HG02885 (cell line): Measurements from ENCODE around the gene DRGX.
A peak's percentile ranks its signal among the peaks of the same experiment; 100 is the strongest.

Source experiments
- ATAC-seq: cut with Tn5 transposase; IDR thresholded peaks from one replicate; pipeline ENCODE4 v1.9.1; 2021; ENCODE audit warnings: mild to moderate bottlenecking; ENCODE audit not compliant: unreplicated experiment, poor library complexity

DRGX gene

DNA sequence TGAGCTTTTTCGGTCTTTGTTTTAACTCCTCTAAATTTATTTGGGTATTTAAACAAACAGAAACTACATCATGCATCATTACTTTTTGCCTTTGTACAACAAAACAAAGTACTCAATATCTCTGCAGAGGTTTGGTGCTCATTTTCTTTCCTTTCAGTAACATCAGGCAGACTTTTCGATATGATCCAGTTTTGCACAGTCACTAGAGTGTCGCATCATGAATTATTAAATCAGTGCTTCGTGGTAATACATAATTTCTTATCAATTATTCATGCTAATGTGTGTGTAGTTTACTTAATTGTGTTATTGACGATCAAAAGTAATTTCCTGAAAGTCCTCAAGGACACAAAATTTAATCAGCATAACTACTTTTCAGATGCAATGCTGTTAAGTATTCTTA, 31.8 kb downstream of the DRGX start:
- ATAC-seq: no peak

DNA sequence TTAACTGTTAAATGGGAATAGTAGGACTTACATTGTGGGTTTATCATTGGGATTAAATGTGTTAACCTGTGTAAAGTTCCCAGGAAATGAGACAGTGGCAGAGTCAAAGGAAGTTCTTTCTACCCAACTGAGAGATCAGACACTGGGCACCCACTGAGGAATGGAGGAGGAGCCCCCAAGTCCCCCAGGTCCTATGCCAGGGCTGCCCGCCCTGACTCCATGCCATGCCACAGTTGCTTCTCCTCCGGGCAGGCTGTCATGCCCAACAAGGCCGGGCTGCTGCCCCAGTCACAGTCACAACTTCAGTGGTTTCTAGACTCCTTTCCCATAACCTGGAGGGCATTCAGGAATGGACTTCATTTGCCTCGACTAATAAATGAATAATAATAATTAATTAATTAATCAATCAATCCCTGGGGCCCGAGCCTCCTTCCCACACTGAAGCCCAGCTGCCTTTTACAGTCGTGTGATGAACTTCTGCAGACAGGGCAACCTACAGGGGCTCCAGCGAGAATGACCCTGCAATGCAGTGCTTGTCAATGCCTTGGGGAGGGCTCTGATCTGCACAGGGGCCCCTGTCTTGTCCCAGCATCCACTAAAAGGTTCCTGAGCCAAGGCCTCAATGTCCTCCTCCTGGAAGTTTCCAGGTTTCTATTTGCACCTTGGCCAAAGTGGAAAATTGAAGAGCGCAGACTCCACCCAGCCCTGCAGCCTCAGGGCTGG, 32.4 kb downstream of the DRGX start:
- ATAC-seq: no peak

DNA sequence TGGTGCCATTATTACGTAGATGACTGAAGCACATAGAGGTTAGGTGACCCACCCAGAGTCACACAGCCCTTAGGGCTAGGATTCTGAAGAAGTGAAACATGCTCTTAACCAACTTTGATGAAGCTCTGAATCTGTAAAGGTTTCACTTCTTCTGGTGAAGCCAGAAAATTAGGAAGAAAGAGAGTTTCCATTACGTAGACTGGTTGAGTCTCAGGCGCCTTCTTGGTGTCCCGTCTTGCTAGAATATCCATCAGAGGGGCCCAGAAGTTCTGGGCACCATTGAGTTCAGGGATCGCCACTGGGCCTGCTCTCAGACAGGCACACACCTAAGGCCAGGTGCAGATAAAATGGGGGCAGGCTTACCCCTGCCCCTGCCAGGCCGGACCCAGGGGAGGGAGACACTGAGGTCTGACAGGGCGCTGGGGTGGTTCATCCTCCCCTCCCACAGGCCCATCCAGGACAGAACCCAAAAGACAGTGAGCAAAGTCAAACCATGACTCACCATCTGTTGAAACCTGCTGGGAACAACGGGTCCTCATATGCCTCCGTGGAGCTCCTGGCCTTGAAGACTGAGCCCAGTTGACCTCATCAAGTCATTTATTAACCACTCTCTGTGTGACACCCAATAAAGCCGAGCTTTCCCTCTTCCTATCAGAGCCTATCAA, 33.2 kb downstream of the DRGX start:
- peak; percentile 96 for ATAC-seq

DNA sequence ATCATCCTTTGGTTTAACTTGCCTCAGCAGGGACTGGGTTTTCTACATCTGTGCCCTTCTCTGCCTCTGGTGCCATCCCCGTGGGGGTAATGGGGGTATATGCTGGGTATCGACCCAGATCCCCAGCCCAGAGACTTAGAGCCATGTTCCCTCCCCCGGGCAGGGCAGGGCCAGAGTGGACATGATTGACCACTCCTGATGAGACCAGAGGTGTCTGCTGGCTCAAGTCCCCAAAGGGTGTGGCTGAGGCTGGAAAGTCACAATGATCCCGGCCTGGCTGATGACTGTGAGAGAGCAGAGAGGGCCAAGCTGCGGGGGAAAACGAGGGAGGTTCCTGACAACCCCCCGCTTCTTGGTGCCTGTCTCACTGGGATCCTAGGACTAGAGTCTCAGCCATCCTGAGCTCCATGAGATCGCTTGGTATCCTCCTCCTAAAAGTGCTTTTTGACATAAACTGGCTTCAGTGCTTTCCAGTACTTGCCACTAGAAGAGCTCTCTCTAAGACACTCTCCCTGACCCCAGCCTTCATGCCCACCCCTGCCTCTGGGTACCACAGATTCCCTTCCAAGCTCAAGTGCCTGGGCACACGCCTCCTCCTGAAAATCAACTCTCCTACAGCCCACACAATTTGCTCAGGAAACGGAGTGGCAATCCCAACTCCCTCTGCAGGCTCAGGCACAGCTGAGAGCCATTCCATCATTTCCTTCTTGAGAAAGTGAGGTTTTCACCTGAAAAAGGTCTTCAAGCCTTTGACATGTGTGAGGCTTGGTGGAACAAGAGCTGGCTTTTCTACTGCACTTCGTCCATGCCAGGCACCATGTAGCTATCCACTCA, 33.9 kb downstream of the DRGX start:
- ATAC-seq: no peak

DNA sequence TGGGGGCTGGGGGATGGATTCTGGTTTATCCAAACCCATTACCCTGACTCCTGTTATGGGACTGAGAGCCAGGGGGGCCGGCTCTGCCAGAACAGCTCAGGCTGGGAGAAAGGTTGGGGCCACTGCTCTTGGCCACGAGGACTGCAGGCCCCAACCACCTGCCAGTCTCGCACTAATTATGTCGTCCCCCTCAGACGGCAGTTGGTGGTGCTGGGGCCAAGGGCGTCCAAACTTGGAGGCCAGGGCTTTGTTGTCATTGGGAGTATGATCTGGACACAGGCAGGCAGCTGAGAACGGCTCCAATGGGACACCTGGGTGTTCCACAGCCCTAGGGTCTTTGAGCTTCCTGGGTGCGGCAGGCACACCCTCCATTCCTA, 34.7 kb downstream of the DRGX start:
- ATAC-seq: no peak

DNA sequence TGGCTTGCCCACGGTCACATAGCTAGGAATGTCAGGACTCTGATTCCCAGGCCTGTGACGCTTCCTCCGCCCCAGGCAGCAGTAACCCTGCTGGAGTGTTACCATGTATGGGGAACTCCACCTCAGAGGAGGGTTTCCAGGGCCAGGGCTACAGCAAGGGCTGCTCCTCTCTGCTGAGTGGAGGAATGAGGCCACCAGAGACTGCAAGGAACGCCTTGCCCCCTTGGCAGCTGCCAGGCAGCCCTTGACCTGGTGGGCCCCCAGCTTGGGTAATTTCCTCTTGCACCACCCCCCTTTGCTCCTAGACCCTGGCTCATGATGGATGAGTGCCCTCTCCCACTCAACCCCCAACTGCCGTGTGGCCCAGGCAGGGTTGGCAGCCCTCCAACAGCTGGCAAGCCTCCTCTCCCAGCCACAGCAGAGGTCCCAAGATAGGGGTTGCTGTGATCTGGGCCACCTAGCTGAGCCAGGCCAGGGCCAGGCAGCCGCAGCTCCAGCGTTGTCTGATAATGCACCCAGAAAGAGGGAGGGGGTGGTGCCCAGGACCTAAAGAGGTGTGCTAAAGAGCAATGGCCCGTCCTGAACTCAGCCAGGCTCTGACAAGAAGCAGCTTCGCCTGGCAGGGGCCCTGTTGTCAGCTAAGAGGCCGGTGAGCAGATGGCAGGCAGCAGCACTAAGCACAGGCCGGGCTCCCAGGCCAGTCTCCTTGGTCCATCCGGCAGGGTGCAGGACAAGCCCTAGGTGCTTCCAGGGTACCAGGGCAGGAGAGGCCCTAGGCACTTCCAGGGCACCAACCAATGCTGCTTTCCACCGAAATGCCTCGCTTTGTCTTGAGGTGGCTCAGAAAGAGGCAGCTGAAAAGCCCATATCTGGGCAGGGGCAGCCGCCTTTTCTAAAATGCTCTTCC, 35.4 kb downstream of the DRGX start:
- no peak for ATAC-seq

DNA sequence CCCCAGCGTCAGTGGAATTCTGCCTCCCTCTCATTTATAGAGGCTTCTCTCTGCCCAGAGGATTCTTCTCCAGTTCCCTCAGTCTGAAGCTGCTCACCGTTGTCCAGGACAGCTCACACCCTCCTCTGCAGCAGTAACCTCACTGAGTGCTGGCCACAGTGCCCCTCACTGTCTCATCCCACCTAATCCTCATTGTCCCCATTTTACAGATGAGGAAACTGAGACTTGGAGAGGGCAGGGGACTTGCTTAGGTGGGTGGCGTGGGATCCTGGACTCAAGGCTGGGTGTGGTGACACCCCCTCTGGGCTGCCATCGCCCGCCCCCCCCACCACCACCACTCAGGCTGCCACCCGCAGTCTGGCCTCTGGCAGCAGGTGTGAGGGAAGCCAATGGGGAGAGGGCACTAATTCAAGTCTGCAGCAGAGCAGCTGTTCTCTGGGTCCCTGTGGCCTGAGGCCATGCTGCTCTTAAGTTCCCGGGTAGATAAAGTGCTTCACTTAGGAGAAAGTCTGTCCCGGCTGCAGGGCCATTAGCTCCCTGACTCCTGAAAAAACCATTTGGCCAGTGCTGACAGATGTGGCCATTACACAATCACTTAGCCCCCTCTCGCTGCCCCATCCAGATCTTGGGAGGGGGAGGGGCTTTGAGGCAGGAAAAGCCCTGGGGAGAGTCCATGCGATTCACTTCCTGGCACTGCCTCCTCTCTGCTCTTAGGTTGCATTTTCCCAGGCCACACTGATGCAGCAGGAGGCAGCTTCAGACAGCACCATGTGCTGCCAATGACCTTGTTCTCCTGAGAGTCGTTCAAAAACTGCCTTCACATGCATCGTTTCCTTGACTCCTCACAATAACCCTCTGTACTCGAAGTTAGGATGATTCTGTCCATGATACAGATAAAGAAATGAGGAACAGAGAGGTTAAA, 36.3 kb downstream of the DRGX start:
- no peak for ATAC-seq

DNA sequence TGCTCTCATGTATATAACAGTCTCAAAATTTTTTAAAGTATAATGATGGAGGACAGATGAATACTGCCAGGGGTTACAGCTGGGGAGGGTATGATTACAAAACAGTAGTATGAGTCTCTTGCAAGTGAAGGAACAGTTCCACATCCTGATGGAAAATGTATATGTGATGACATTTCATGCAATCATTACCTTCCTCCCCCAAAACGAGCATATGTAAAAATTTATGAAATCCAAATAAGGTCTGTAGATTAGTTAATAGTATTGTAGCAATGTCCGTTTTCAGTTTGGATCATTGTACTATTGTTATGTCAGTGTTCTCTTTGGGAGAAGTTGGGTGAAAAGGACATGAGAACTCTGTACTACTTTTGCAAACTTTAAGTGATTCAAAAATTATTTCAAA, 38.0 kb downstream of the DRGX start:
- ATAC-seq: no peak

DNA sequence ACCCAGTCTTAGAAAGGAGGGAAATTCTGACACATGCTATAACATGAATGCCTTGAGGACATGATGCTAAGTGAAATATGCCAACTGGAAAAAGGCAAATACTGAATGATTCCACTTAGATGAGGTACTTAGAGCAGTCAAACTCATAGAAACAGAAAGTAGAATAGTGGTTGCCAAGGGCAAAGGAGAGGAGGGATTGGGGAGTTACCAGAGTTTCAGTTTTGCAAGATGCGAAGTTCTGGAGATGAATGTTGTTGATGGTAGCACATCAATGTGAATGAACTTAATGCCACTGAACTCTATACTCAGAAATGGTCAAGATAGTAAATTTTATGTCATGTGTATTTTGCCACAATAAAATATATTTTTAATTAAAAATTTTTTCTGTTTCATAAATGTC, 38.9 kb downstream of the DRGX start:
- ATAC-seq: no peak

DNA sequence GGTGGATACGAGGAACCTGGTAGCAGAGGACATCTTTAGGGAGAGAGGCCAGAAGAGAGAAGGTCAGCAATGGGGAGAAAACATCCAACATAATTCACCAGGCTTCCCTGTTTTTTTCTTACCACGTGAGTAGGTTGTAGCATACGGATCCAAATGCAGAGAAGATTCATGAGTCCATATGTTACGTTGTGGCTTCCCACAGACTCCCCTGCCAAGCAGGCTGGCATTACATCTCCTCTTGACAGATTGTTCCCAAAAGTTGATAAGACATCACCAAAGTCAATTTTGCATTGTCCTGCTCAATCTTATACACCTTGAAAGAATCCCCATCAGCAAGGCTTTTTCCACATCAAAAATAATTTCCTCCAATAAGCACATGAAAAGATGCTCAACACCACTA, 39.7 kb downstream of the DRGX start:
- ATAC-seq: no peak

DNA sequence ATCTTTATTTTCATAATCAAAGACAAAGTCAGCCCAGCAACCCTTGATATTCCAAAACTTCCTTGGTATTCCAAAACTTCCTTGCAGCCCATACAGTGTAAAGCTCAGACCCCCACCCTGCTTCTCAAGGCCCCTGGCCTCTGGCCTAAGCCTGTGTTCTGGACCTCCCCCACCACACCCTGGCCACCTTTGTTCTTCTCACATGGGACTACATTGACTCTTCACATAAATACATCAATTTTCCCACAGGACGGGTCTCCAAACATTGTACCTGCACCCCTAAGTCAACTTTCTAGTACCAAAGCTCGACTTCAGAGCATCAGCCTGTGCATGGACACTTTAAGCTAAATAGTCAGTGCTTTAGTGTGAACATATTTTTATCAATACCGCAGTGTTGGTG, 40.7 kb downstream of the DRGX start:
- no peak for ATAC-seq

DNA sequence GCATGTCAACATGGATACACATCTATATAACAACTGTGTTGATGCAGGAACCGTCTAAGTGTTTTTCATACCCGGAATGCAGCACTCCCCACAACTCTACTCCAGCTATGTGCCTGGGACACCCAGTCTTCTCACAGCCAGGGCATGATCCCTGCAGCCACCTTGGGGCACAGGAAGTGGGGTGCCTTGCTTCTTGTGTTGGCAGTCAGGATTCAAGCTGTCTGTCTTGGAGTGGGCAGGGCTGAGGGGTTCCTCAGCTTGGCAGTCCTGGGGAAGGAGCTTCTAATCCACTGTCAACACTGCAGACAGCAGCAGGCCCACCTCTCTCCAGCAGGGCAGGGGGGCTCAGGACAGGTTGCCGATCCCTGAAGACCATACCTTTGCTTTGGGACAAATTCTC, 41.3 kb downstream of the DRGX start:
- no peak for ATAC-seq

DNA sequence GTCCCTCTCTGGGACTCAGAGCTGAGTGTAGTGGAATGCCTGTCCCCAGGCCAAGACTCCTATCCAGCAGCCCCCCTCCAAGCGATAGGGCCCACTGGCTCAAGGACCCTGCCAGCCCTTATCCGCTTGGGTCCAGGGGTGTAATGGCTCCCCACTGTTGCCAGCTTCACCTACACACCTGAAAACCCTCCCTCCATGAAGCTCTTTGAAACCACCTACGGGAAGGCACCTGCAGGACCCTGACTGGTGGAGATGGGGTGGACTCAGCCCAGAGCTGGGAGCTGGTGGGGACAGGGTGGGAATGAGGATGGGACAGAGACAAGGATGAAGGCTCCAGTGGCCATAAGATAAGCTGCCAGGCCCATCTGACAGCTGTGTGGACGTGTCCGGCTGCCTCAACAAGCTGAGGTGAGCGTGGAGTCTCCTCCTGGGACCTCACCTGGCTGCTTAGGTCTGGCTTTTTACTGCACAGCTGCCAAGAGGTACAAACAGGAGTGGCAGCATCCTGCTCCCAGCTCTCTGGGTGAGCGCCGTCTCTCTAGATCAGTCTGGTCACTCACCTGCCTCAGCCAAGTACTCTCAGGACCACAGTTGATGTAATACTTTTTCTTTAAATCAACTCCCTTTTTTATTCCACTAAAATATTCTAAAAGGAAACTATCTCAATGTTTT, 41.9 kb downstream of the DRGX start:
- ATAC-seq: no peak

DNA sequence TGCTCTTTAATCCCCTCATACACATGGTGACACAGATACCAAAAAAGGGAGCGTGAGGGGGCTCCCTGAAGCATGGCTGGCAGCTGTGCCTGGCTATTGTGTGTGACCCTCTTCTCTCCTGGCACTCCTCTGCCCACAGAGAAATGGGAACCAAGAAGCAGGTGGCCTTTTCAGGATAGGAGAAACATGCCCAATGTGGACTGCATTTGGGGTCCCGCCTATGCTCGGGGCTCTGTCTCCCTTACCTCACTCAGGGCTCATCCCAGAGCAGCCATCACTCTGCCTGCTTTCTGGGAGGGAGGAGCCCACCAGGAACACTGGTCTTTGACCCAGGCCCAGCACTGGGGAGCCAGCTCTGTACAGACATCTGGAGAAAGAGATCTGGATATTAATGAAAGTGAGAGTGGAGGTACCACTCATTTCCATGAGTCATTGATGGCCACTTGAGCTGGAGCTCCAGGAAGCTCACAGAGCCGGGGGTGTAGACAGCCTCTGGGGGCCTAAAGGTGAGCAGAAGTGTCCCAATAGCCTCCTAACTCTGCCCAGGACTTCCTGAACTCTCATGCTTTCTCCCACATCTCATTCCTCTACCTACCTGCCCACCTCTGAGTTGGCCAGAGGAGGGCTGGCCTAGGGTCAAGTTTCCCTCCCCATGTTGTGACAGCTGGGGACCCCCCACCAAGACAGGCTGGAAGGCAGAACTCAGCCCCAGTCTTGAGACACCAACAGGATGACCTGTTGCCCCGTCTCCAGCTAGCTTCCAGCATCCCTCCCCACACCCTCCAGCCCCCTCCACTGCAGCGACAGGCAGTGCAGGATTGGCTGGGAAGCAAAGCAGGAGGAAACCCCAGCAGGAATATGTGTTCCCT, 42.6 kb downstream of the DRGX start:
- no peak for ATAC-seq

DNA sequence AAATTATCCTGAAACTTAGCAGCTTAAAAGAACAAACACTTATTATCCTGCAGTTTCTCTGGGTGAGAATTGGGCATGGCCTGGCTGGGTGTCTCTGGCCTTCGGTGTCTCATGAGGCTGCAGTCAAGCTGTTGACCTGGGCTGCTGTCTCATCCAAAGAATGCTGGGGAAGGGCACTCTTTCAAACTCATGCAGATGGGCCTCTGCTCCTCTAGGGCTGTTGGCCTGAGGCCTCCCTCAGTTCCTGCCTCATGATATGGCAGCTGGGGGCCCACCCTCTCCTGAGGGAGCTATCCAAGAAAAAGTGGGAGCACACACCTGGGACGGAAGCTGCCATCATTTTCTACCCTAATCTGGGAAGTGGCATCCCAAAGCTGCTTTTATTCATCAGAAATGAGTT, 43.6 kb downstream of the DRGX start:
- no peak for ATAC-seq

DNA sequence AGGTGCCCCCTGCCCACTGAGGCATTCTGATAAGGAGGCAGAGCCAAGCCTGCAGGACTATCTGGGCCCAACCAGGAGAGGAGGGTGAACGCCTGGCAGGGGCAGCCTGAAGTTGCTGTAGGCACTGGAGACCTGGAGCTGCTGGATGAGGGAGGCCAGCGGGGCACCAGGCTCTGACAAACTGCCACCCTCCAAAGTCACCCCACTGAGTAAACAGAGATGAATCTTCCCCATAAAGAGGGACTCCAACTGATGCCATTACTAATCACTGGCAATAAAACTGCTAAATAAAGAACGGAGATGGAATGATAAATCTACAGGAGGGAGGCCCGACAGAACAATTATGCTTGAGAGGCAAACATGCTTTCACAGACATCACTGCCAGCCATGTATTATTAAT, 44.2 kb downstream of the DRGX start:
- ATAC-seq: no peak

DNA sequence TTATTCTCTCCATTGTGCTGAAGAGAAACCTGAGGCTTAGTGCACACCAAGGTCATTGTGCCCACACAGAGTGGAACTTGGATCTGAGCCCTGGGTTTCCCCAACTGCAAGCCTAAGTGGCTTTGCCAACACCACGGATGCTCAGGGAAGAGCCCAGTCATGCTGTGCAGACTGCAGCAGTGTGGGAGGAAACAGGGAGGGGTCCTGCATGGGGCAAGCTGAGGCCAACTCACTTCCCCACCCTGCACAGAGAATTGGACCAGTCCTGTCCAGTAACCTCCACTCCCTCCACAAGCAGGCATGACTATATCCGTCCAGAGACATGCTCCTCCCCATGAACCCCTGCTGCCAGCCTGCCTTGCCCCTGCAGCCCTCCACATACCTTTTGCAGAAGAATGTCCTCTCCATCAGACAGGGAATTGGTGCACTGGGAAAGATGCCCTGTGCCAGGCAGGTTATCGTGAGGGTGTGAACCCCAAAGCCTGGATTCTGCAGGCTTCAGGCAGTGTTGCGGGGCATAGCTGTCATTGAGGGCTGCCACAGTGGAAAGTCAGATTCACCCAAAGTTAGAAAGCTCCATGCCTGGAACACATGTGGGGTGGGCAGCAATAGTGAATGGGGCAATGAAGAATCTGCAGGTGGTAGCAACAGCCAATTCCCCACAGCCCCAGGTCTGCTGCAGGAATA, 44.9 kb downstream of the DRGX start:
- no peak for ATAC-seq
